H1 (cell line): ENCODE data around the gene RABEP2. TPM values are rescaled to one million over a fixed set of nuclear protein-coding genes. Genes with fewer than 3 reads are reported as not detected.

Source experiments
- CTCF ChIA-PET: fragments of 300-600 bp; sonication (Branson Sonifier 250); formaldehyde crosslinking; loops from one replicate; lab custom pipeline; 2021; ENCODE audit not compliant: partially characterized antibody; lab: Charles Lee
- POLR2A ChIA-PET: fragments of 300-600 bp; sonication (Branson Sonifier 250); formaldehyde crosslinking; loops from one replicate; lab custom pipeline; 2021; ENCODE audit warnings: inconsistent platforms; ENCODE audit not compliant: partially characterized antibody; lab: Charles Lee
- DNase-seq, 2 experiments: peaks; one replicate each; pipeline versions ENCODE4 v3.0.0 to v3.0.0-alpha.2; 2010 to 2022; ENCODE audit warnings: low spot score in 2 of 2, low read depth in 1 of 2, mixed read lengths in 1 of 2
- FAIRE-seq: peaks from 2 replicates; lab custom pipeline; 2011; peaks lifted over from hg19 to GRCh38; lab: Jason Lieb, UNC
- H2AFZ ChIP-seq: 2 replicates; pipeline ENCODE4 v1.8.1; 2012; ENCODE audit warnings: low read length, inconsistent platforms
- H2AK5ac ChIP-seq: 2 replicates; pipeline ENCODE4 v1.6.1; 2013; ENCODE audit warnings: low read depth, low read length
- H2BK120ac ChIP-seq: replicated peaks from 2 replicates; pipeline ENCODE3; 2013; ENCODE audit warnings: low read depth, low read length, inconsistent platforms
- H2BK12ac ChIP-seq: 2 replicates; pipeline ENCODE4 v1.6.1; 2013; ENCODE audit warnings: low read depth, low read length
- H2BK15ac ChIP-seq: 2 replicates; pipeline ENCODE4 v1.6.1; 2013; ENCODE audit warnings: low read length
- H2BK20ac ChIP-seq: 2 replicates; pipeline ENCODE4 v1.6.1; 2013; ENCODE audit warnings: low read length
- H2BK5ac ChIP-seq: 2 replicates; pipeline ENCODE4 v1.6.1; 2013; ENCODE audit warnings: low read depth, low read length
- H3K14ac ChIP-seq: 2 replicates; pipeline ENCODE4 v1.6.1; 2013; ENCODE audit warnings: inconsistent platforms; ENCODE audit not compliant: insufficient read length
- H3K18ac ChIP-seq: 2 replicates; pipeline ENCODE4 v1.6.1; 2013; ENCODE audit warnings: low read length; ENCODE audit errors: extremely low read depth
- H3K23ac ChIP-seq: 2 replicates; pipeline ENCODE4 v1.6.1; 2013; ENCODE audit warnings: inconsistent platforms; ENCODE audit not compliant: insufficient read length
- H3K23me2 ChIP-seq: 2 replicates; pipeline ENCODE4 v1.6.1; 2013; ENCODE audit warnings: low read depth, low read length
- H3K27ac ChIP-seq: 2 replicates; pipeline ENCODE4 v1.6.1; 2011; ENCODE audit warnings: low read depth, low read length, inconsistent platforms
- H3K27me3 ChIP-seq, 4 experiments: replicated peaks in 1 of 4; 1 replicate in 1 of 4; 2 replicates in 3 of 4; pipeline versions ENCODE4 v1.6.1 to v1.8.1; 2011 to 2013; ENCODE audit warnings: low read length in 3 of 4, mild to moderate bottlenecking in 3 of 4, inconsistent platforms in 2 of 4, mixed read lengths in 2 of 4, moderate library complexity in 1 of 4; ENCODE audit not compliant: control insufficient read depth in 3 of 4, insufficient read depth in 3 of 4; ENCODE audit errors: extremely low read depth in 1 of 4
- H3K36me3 ChIP-seq, 4 experiments: 2 replicates each; pipeline versions ENCODE4 v1.6.1 to v1.8.1; 2011 to 2013; ENCODE audit warnings: mild to moderate bottlenecking in 4 of 4, low read length in 3 of 4, moderate library complexity in 2 of 4, control low read depth in 1 of 4, inconsistent platforms in 1 of 4; ENCODE audit not compliant: insufficient read depth in 4 of 4, control insufficient read depth in 2 of 4
- H3K4ac ChIP-seq: replicated peaks from 2 replicates; pipeline ENCODE3; 2013; ENCODE audit warnings: low read length, low read depth, mixed read lengths, inconsistent platforms; ENCODE audit not compliant: insufficient read length
- H3K4me1 ChIP-seq, 4 experiments: replicated peaks in 1 of 4; 1 replicate in 1 of 4; 2 replicates in 3 of 4; pipeline versions ENCODE4 v1.6.1 to v1.8.1; 2011 to 2013; ENCODE audit warnings: low read length in 3 of 4, inconsistent platforms in 2 of 4, mixed read lengths in 1 of 4; ENCODE audit not compliant: insufficient read depth in 4 of 4, control insufficient read depth in 3 of 4
- H3K4me2 ChIP-seq, 2 experiments: 2 replicates each; pipeline versions ENCODE4 v1.6.1 to v1.8.1; 2011 to 2013; ENCODE audit warnings: low read depth in 2 of 2, low read length in 2 of 2, control low read depth in 1 of 2, inconsistent platforms in 1 of 2, mild to moderate bottlenecking in 1 of 2; ENCODE audit not compliant: insufficient read depth in 1 of 2
- H3K4me3 ChIP-seq, 4 experiments: fragments of 200-600, 300-600 bp in 1 of 4; sonication (generic), shearing (Covaris generic), sonication (Bioruptor Twin) in 1 of 4; 2 replicates each; pipeline versions ENCODE4 v1.5.1 to v1.8.1; 2011 to 2016; ENCODE audit warnings: low read length in 4 of 4, low read depth in 3 of 4, control low read depth in 2 of 4, inconsistent platforms in 2 of 4, mild to moderate bottlenecking in 2 of 4, mixed read lengths in 1 of 4, moderate library complexity in 1 of 4; ENCODE audit not compliant: insufficient read depth in 2 of 4; ENCODE audit errors: extremely low read depth in 1 of 4
- H3K56ac ChIP-seq: replicated peaks from 2 replicates; pipeline ENCODE3; 2013; ENCODE audit warnings: low read depth, mild to moderate bottlenecking, mixed read lengths, low read length, inconsistent platforms; ENCODE audit not compliant: insufficient read length
- H3K79me1 ChIP-seq: 2 replicates; pipeline ENCODE4 v1.6.1; 2013; ENCODE audit warnings: low read depth, low read length, control low read depth
- H3K79me2 ChIP-seq, 2 experiments: 2 replicates each; pipeline versions ENCODE4 v1.6.1 to v1.8.1; 2012 to 2013; ENCODE audit warnings: low read length in 2 of 2, mild to moderate bottlenecking in 2 of 2, inconsistent platforms in 1 of 2; ENCODE audit not compliant: insufficient read depth in 2 of 2, control insufficient read depth in 1 of 2
- H3K9ac ChIP-seq, 4 experiments: replicated peaks in 1 of 4; 1 replicate in 1 of 4; 2 replicates in 3 of 4; pipeline versions ENCODE4 v1.6.1 to v1.8.1; 2011 to 2013; ENCODE audit warnings: low read depth in 3 of 4, low read length in 3 of 4, control low read depth in 2 of 4, mild to moderate bottlenecking in 2 of 4, moderate library complexity in 2 of 4, inconsistent platforms in 1 of 4; ENCODE audit errors: extremely low read depth in 1 of 4
- H3K9me3 ChIP-seq, 2 experiments: 2 replicates each; pipeline versions ENCODE4 v1.6.1 to v1.8.1; 2012 to 2013; ENCODE audit warnings: mild to moderate bottlenecking in 2 of 2, moderate library complexity in 2 of 2, control low read depth in 1 of 2, inconsistent platforms in 1 of 2, low read depth in 1 of 2, low read length in 1 of 2, mixed read lengths in 1 of 2; ENCODE audit not compliant: insufficient read depth in 2 of 2
- H4K20me1 ChIP-seq, 2 experiments: replicated peaks in 1 of 2; 2 replicates each; pipeline versions ENCODE3 to v1.8.1; 2011 to 2013; ENCODE audit warnings: inconsistent platforms in 2 of 2, low read length in 2 of 2, mild to moderate bottlenecking in 1 of 2; ENCODE audit not compliant: insufficient read depth in 2 of 2, control insufficient read depth in 1 of 2
- H4K5ac ChIP-seq: 2 replicates; pipeline ENCODE4 v1.6.1; 2013; ENCODE audit warnings: low read length, low read depth, mixed read lengths, inconsistent platforms; ENCODE audit not compliant: insufficient read length
- H4K8ac ChIP-seq: 2 replicates; pipeline ENCODE4 v1.8.0; 2013; ENCODE audit warnings: mild to moderate bottlenecking, moderate library complexity, low read length, inconsistent platforms; ENCODE audit not compliant: insufficient read depth; ENCODE audit errors: extremely low read depth
- H4K91ac ChIP-seq: replicated peaks from 2 replicates; pipeline ENCODE3; 2013; ENCODE audit warnings: low read length, mixed read lengths, inconsistent platforms; ENCODE audit not compliant: insufficient read length
- BRCA1 ChIP-seq: IDR thresholded peaks from 2 replicates; pipeline ENCODE4 v1.6.1; 2012; ENCODE audit warnings: low read depth, low read length, improper control_type of control experiment
- CREB1 ChIP-seq: IDR thresholded peaks from 2 replicates; pipeline ENCODE4 v1.6.1; 2012; ENCODE audit warnings: inconsistent platforms
- FOSL1 ChIP-seq: IDR thresholded peaks from 2 replicates; pipeline ENCODE4 v1.6.1; 2011; ENCODE audit warnings: mild to moderate bottlenecking, low read depth, low read length, moderate library complexity; ENCODE audit not compliant: insufficient read depth
- GABPA ChIP-seq: IDR thresholded peaks from 2 replicates; pipeline ENCODE4 v1.6.1; 2011; ENCODE audit warnings: mild to moderate bottlenecking, low read length, moderate library complexity, borderline replicate concordance; ENCODE audit not compliant: insufficient read depth
- HDAC2 ChIP-seq, 2 experiments: fragments of 300-600 bp in 1 of 2; sonication (generic) in 1 of 2; IDR thresholded peaks; 2 replicates each; pipeline ENCODE4 v1.6.1; 2011 to 2012; ENCODE audit warnings: low read depth in 2 of 2, low read length in 2 of 2, mild to moderate bottlenecking in 2 of 2, moderate library complexity in 2 of 2, borderline replicate concordance in 1 of 2, inconsistent platforms in 1 of 2
- JUND ChIP-seq: IDR thresholded peaks from 2 replicates; pipeline ENCODE4 v1.6.1; 2011; ENCODE audit warnings: mild to moderate bottlenecking, improper control_type of control experiment, low read length
- SRF ChIP-seq: IDR thresholded peaks from 2 replicates; pipeline ENCODE4 v1.6.1; 2011; ENCODE audit warnings: mild to moderate bottlenecking, low read depth, low read length, moderate library complexity
- TEAD4 ChIP-seq: IDR thresholded peaks from 2 replicates; pipeline ENCODE4 v1.6.1; 2012; ENCODE audit warnings: low read depth, low read length, inconsistent platforms, mixed read lengths
- YY1 ChIP-seq: IDR thresholded peaks from 2 replicates; pipeline ENCODE4 v1.6.1; 2011; ENCODE audit warnings: low read depth, mild to moderate bottlenecking, low read length
- WGBS, 2 experiments: shearing (Covaris generic) in 1 of 2; methylation state at CpG; one replicate each; pipeline versions ENCODE4 v1.1.6 to v1.1.7; 2013 to 2015; ENCODE audit warnings: low lambda C conversion rate in 2 of 2, mixed read lengths in 2 of 2, inconsistent platforms in 1 of 2, low coverage in 1 of 2, missing lambda C conversion rate in 1 of 2; ENCODE audit not compliant: insufficient replicate concordance in 2 of 2, insufficient coverage in 1 of 2, insufficient read length in 1 of 2; ENCODE audit errors: extremely low coverage in 1 of 2, missing lambda C conversion rate in 1 of 2; 5-methylcytosine and 5-hydroxymethylcytosine counted together
- polyA plus RNA-seq, 7 experiments: library from polyadenylated mRNA; depleted of rRNA in 3 of 7; stranded (reverse) in 5 of 7; unstranded in 2 of 7; fragments of >200 nt in 5 of 7; fragments of 200-250 nt in 2 of 7; gene quantifications; 1 replicate in 5 of 7; 2 replicates in 1 of 7; 4 replicates in 1 of 7; pipeline versions ENCODE4 v1.2.1 to v1.2.3, GENCODE V29; 2011 to 2013; ENCODE audit warnings: missing spikeins in 2 of 7, mixed read lengths in 2 of 7
- total RNA-seq: library from RNA; stranded (reverse); fragmentation: NEBNext Ultra II Directional; extraction: Animal tissue kit (Norgen Biotek cat#: 25700); gene quantifications from 2 replicates; pipeline ENCODE4 v1.2.1, GENCODE V29; 2021

RABEP2 gene
- total and polyA plus RNA-seq, 2 of the 8 experiments (the other 6 are each of a cell fraction or from before 2014, with no cell fraction given): 10.4 to 14.9 TPM

DNA sequence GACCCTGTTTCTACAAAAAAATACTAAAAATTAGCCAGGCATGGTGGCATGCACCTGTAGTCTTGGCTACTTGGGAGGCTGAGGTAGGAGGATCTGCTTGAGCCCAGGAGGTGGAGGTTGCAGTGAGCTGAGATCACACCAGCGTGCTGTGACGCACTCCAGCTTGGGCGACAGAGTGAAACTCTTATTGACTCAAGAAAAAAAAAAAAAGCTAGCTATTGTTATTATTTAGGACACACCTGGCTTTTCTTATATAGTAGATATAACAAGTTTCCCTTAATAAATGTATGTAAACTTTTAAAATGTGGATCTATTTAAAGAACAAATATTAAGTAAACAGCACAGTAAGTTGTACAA is 1.8 kb downstream of the RABEP2 start:
- Histone ChIP-seq H3K9ac (no peak overlapping the region), H4K20me1 (no peaks in the 10 kb centered on the region), H3K79me2 (no peaks in the 10 kb centered on the region), H3K27ac (no peak overlapping the region), H3K23me2 (peaks cover 13% of the 10 kb centered on the region), H3K4me3 (peak overlapping the region in 1 of 4 experiments; percentile 80; a peak in 2 of 8 replicates), H3K36me3 (peaks cover 0 to 5% (median 0%) of the 10 kb centered on the region in 4 experiments; a peak in 3 of 8 replicates), H3K14ac (no peak overlapping the region), H4K91ac (no peak overlapping the region), H3K4me2 (peak overlapping the region in 1 of 2 experiments; percentile 80; a peak in 2 of 4 replicates), H3K79me1 (no peaks in the 10 kb centered on the region), H3K23ac (no peak overlapping the region), H2BK120ac (no peak overlapping the region), H2BK20ac (no peak overlapping the region), H3K18ac (no peak overlapping the region), H3K27me3 (no peaks in the 10 kb centered on the region), H2AFZ (no peak overlapping the region), H2AK5ac (no peak overlapping the region), H2BK15ac (no peak overlapping the region), H3K4me1 (peaks cover 0 to 6% (median 0%) of the 10 kb centered on the region in 4 experiments; a peak in 3 of 7 replicates), H3K9me3 (no peaks in the 10 kb centered on the region), H2BK12ac (no peak overlapping the region), H2BK5ac (no peak overlapping the region), H4K5ac (no peak overlapping the region), H4K8ac (no peak overlapping the region), H3K56ac (no peak overlapping the region), H3K4ac (no peak overlapping the region)
- POLR2A ChIA-PET: interaction anchor here (0.6 to 3.8 kb wide), 11 partner anchors 10 to 96 kb away, joined by 3 to 17 read pairs (median 5); partner anchors contain the start of genes ATP2A1, CD19 and SH2B1
- CTCF ChIA-PET: interaction anchor here (0.6 to 3.9 kb wide), 12 partner anchors 9 to 646 kb away, joined by 3 to 31 read pairs (median 4); no protein-coding TSS in a partner anchor
- DNase-seq (no peak), FAIRE-seq (no peak)
- 93% methylated on average over 3 of the region's 3 CpGs; no CpG with 5 or more reads in 1 of the 2 experiments for WGBS, 2 experiments
- TF ChIP-seq GABPA (no peak), YY1 (no peak), FOSL1 (no peak), HDAC2 (IDR thresholded peaks at IDR 0.05; ENCODE audit: borderline replicate concordance in 1 of 2, low read depth in 2 of 2, low read length in 2 of 2) (no peak), SRF (no peak), BRCA1 (no peak), TEAD4 (no peak), JUND (no peak), CREB1 (no peak)
